ENCODE measurements around the gene GNG4. TPM values are rescaled to one million over a fixed set of nuclear protein-coding genes. Genes with fewer than 3 reads are reported as not detected.

GNG4 gene
- total and polyA plus RNA-seq, 2 donors (not counting 3 experiments of a cell fraction or from before 2014, with no cell fraction given): 0.10 TPM; not detected in 1

GRCh38 chr1:235510823-235511222, 138.8 kb downstream of the GNG4 start:
- ChIA-PET POLR2A (no interaction called here), CTCF (no interaction called here)
- H3K79me2 ChIP-seq (ENCODE audit: control insufficient read depth, insufficient read depth, low read length): no peaks in the 10 kb centered on the region
- no peaks in the 10 kb centered on the region for H3K4me1 ChIP-seq (ENCODE audit: control insufficient read depth, extremely low read depth, insufficient read depth, low read length)
- H3K4me2 ChIP-seq (ENCODE audit: insufficient read depth, low read length): no peak overlapping the region
- no peak overlapping the region for H3K4me3 ChIP-seq (replicated peaks in 1 of 3; ENCODE audit: insufficient read depth in 1 of 3, low read depth in 1 of 3, low read length in 3 of 3)
- H2AFZ ChIP-seq (ENCODE audit: low read depth, low read length): no peak overlapping the region
- H3K27me3 ChIP-seq (ENCODE audit: control insufficient read depth in 2 of 2, insufficient read depth in 2 of 2, low read length in 2 of 2): no peaks in the 10 kb centered on the region
- TF ChIP-seq POLR2A (IDR thresholded peaks at IDR 0.05; ENCODE audit: low read depth, low read length): no peak
- TF ChIP-seq MYC (IDR thresholded peaks at IDR 0.05; ENCODE audit: low read depth, low read length): no peak
- TF ChIP-seq, protein P1, sequence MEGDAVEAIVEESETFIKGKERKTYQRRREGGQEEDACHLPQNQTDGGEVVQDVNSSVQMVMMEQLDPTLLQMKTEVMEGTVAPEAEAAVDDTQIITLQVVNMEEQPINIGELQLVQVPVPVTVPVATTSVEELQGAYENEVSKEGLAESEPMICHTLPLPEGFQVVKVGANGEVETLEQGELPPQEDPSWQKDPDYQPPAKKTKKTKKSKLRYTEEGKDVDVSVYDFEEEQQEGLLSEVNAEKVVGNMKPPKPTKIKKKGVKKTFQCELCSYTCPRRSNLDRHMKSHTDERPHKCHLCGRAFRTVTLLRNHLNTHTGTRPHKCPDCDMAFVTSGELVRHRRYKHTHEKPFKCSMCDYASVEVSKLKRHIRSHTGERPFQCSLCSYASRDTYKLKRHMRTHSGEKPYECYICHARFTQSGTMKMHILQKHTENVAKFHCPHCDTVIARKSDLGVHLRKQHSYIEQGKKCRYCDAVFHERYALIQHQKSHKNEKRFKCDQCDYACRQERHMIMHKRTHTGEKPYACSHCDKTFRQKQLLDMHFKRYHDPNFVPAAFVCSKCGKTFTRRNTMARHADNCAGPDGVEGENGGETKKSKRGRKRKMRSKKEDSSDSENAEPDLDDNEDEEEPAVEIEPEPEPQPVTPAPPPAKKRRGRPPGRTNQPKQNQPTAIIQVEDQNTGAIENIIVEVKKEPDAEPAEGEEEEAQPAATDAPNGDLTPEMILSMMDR (IDR thresholded peaks at IDR 0.05; ENCODE audit: extremely low read depth in 1 of 2, insufficient read depth in 1 of 2, low read depth in 1 of 2, low read length in 2 of 2): no peak
- no peak for TF ChIP-seq EZH2 (IDR thresholded peaks at IDR 0.05; ENCODE audit: borderline replicate concordance, low read depth, low read length, severe bottlenecking)
- TF ChIP-seq JUN (IDR thresholded peaks at IDR 0.05; ENCODE audit: borderline replicate concordance, insufficient read depth, insufficient read length, low read depth): no peak
- no peak for TF ChIP-seq POLR2AphosphoS5 (IDR thresholded peaks at IDR 0.05; ENCODE audit: insufficient read depth, low read depth, low read length)
- TF ChIP-seq, protein P2, sequence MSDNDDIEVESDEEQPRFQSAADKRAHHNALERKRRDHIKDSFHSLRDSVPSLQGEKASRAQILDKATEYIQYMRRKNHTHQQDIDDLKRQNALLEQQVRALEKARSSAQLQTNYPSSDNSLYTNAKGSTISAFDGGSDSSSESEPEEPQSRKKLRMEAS (IDR thresholded peaks at IDR 0.05; ENCODE audit: insufficient read depth, insufficient read length): no peak
- TF ChIP-seq GATA2 (IDR thresholded peaks at IDR 0.05; ENCODE audit: insufficient read depth, insufficient read length, low read depth, low read length): no peak
- no peak for TF ChIP-seq FOS (IDR thresholded peaks at IDR 0.05; ENCODE audit: borderline replicate concordance, insufficient read depth, low read length)
- FAIRE-seq: no peak
- H3K9me3 ChIP-seq (replicated peaks; ENCODE audit: control insufficient read depth, insufficient read depth, low read length): no peaks in the 10 kb centered on the region
- BruUV-seq (replicated peaks): no TSS peak
- H3K27ac ChIP-seq (ENCODE audit: insufficient read depth, low read depth, low read length): no peak overlapping the region
- no peaks in the 10 kb centered on the region for H3K36me3 ChIP-seq (ENCODE audit: control insufficient read depth in 2 of 2, extremely low read depth in 1 of 2, insufficient read depth in 2 of 2, low read length in 2 of 2)
- H3K9ac ChIP-seq (replicated peaks; ENCODE audit: extremely low read depth, insufficient read depth, low read length): no peak overlapping the region
- intact Hi-C loops (cut with micrococcal nuclease) (loop anchor here (5.0 kb wide), 3 partner anchors 91 to 221 kb away; no protein-coding TSS in a partner anchor), dilution Hi-C loops (cut with MboI; ENCODE audit: extremely low pct_ligation_motif_present, low sequenced_read_pairs) (no loop called here)
- no peaks in the 10 kb centered on the region for H4K20me1 ChIP-seq (replicated peaks; ENCODE audit: control insufficient read depth, extremely low read depth, insufficient read depth, low read length)
- DNase-seq (ENCODE audit: low read depth, low spot score): no peak
- H3K9me1 ChIP-seq (replicated peaks; ENCODE audit: control insufficient read depth, extremely low read depth, insufficient read depth, low read length): no peaks in the 10 kb centered on the region

All from endothelial cell of umbilical vein (primary cell).